Keratinocyte (primary cell): ENCODE measurements around the gene TBXAS1. TPM values are rescaled to one million over a fixed set of nuclear protein-coding genes. Genes with fewer than 3 reads are reported as not detected.

ENCODE experiments used
- DNase-seq: peaks from one replicate; pipeline ENCODE4 v3.0.0-alpha.2; 2011; ENCODE audit warnings: low read depth, missing footprints, low spot score
- FAIRE-seq: peaks from 2 replicates; lab custom pipeline; 2011; peaks lifted over from hg19 to GRCh38; lab: Jason Lieb, UNC
- H2AFZ ChIP-seq: 2 replicates; pipeline ENCODE4 v1.6.0; 2012; ENCODE audit warnings: low read length, control low read depth, inconsistent platforms; ENCODE audit not compliant: control insufficient read depth
- H3K27ac ChIP-seq: 2 replicates; pipeline ENCODE4 v1.5.1; 2011; ENCODE audit warnings: low read length; ENCODE audit not compliant: control insufficient read depth, insufficient read depth
- H3K27me3 ChIP-seq: 3 replicates; pipeline ENCODE4 v1.6.0; 2011; ENCODE audit warnings: low read length; ENCODE audit not compliant: control insufficient read depth, insufficient read depth; ENCODE audit errors: extremely low read depth
- H3K36me3 ChIP-seq, 2 experiments: 2 replicates in 1 of 2; 3 replicates in 1 of 2; pipeline ENCODE4 v1.5.1; 2011; ENCODE audit warnings: low read length in 2 of 2, mild to moderate bottlenecking in 1 of 2; ENCODE audit not compliant: control insufficient read depth in 2 of 2, insufficient read depth in 2 of 2; ENCODE audit errors: extremely low read depth in 1 of 2
- H3K4me1 ChIP-seq: 3 replicates; pipeline ENCODE4 v1.5.1; 2011; ENCODE audit warnings: low read length; ENCODE audit not compliant: control insufficient read depth, insufficient read depth; ENCODE audit errors: extremely low read depth
- H3K4me2 ChIP-seq: 3 replicates; pipeline ENCODE4 v1.6.0; 2011; ENCODE audit warnings: low read depth, low read length; ENCODE audit not compliant: control insufficient read depth, insufficient read depth; ENCODE audit errors: extremely low read depth
- H3K4me3 ChIP-seq, 3 experiments: fragments of 200-600 bp in 1 of 3; sonication (generic) in 1 of 3; 2 replicates in 2 of 3; 3 replicates in 1 of 3; pipeline ENCODE4 v1.5.1; 2011 to 2016; ENCODE audit warnings: low read length in 3 of 3, mild to moderate bottlenecking in 3 of 3, control low read depth in 2 of 3, inconsistent platforms in 1 of 3, low read depth in 1 of 3, mixed read lengths in 1 of 3, mixed run types in 1 of 3, moderate library complexity in 1 of 3; ENCODE audit not compliant: control insufficient read depth in 2 of 3, insufficient read depth in 2 of 3; ENCODE audit errors: extremely low read depth in 1 of 3
- H3K79me2 ChIP-seq: 2 replicates; pipeline ENCODE4 v1.6.0; 2012; ENCODE audit warnings: low read length; ENCODE audit not compliant: control insufficient read depth, insufficient read depth
- H3K9ac ChIP-seq: 3 replicates; pipeline ENCODE4 v1.6.0; 2011; ENCODE audit warnings: low read length; ENCODE audit not compliant: control insufficient read depth, insufficient read depth; ENCODE audit errors: extremely low read depth
- H3K9me1 ChIP-seq: 3 replicates; pipeline ENCODE4 v1.6.0; 2011; ENCODE audit warnings: low read length; ENCODE audit not compliant: control insufficient read depth, insufficient read depth; ENCODE audit errors: extremely low read depth
- H3K9me3 ChIP-seq: 2 replicates; pipeline ENCODE4 v1.5.1; 2012; ENCODE audit warnings: low read depth, low read length; ENCODE audit not compliant: control insufficient read depth
- H4K20me1 ChIP-seq: 3 replicates; pipeline ENCODE4 v1.6.0; 2011; ENCODE audit warnings: low read length; ENCODE audit not compliant: control insufficient read depth, insufficient read depth; ENCODE audit errors: extremely low read depth
- CTCF ChIP-seq, 3 experiments: IDR thresholded peaks in 1 of 3; conservative IDR thresholded peaks in 1 of 3; optimal IDR thresholded peaks in 1 of 3; 2 replicates in 2 of 3; 3 replicates in 1 of 3; pipeline versions ENCODE3 to v1.5.1; 2011; ENCODE audit warnings: low read length in 3 of 3, mild to moderate bottlenecking in 3 of 3, moderate library complexity in 2 of 3, control low read depth in 1 of 3, inconsistent platforms in 1 of 3; ENCODE audit not compliant: insufficient read depth in 2 of 3; ENCODE audit errors: extremely low read depth in 1 of 3
- EZH2 ChIP-seq: IDR thresholded peaks from one replicate; pipeline ENCODE4 v1.6.1; 2012; ENCODE audit warnings: inconsistent platforms, mild to moderate bottlenecking, low read length, moderate library complexity
- dilution Hi-C: fragments of 300-500 bp; cut with MboI; formaldehyde crosslinking; loops from one replicate; pipeline ENCODE4 v1.7.0; 2020; ENCODE audit warnings: low sequenced_read_pairs; ENCODE audit not compliant: extremely low pct_ligation_motif_present
- polyA plus RNA-seq, 5 experiments: library from polyadenylated mRNA; depleted of rRNA in 3 of 5; stranded (reverse) in 3 of 5; stranded (forward) in 1 of 5; unstranded in 1 of 5; fragments of >200 nt; gene quantifications; 1 replicate in 1 of 5; 2 replicates in 3 of 5; 3 replicates in 1 of 5; pipeline versions ENCODE4 v1.2.1 to v1.2.3, GENCODE V29; 2011 to 2012; ENCODE audit warnings: missing spikeins in 2 of 5, low read depth in 1 of 5, low replicate concordance in 1 of 5

The TBXAS1 gene
- polyA plus RNA-seq, 1 donor (not counting 4 experiments of a cell fraction or from before 2014, with no cell fraction given): 2.9 TPM

GRCh38 chr7:139998572-139998971, 169.5 kb downstream of the TBXAS1 start:
- H2AFZ ChIP-seq: no peak overlapping the region
- H3K4me1 ChIP-seq: peaks cover 2% of the 10 kb centered on the region
- H4K20me1 ChIP-seq: no peaks in the 10 kb centered on the region
- no peak overlapping the region for H3K9ac ChIP-seq
- no peaks in the 10 kb centered on the region for H3K27me3 ChIP-seq
- no peak overlapping the region for H3K27ac ChIP-seq
- DNase-seq (no peak), FAIRE-seq (no peak)
- no peaks in the 10 kb centered on the region for H3K36me3 ChIP-seq
- no peaks in the 10 kb centered on the region for H3K79me2 ChIP-seq
- no peak overlapping the region for H3K4me2 ChIP-seq
- H3K4me3 ChIP-seq: no peak overlapping the region
- dilution Hi-C loops: no loop called here
- H3K9me1 ChIP-seq: no peaks in the 10 kb centered on the region
- TF ChIP-seq EZH2: no peak
- TF ChIP-seq CTCF (optimal IDR thresholded peaks at IDR 0.05 in 1 of 3, IDR thresholded peaks at IDR 0.05 in 1 of 3, conservative IDR thresholded peaks at IDR 0.05 in 1 of 3; ENCODE audit: extremely low read depth in 1 of 3, insufficient read depth in 2 of 3, low read length in 3 of 3): no peak
- H3K9me3 ChIP-seq: no peaks in the 10 kb centered on the region

GRCh38 chr7:139999516-139999915, 170.5 kb downstream of the TBXAS1 start:
- no peaks in the 10 kb centered on the region for H4K20me1 ChIP-seq
- no peak overlapping the region for H3K9ac ChIP-seq
- no peak overlapping the region for H3K4me3 ChIP-seq
- no peaks in the 10 kb centered on the region for H3K9me1 ChIP-seq
- H3K27ac ChIP-seq: no peak overlapping the region
- dilution Hi-C loops: no loop called here
- no peaks in the 10 kb centered on the region for H3K36me3 ChIP-seq
- H3K9me3 ChIP-seq: no peaks in the 10 kb centered on the region
- no peaks in the 10 kb centered on the region for H3K79me2 ChIP-seq
- no peak for TF ChIP-seq CTCF (optimal IDR thresholded peaks at IDR 0.05 in 1 of 3, IDR thresholded peaks at IDR 0.05 in 1 of 3, conservative IDR thresholded peaks at IDR 0.05 in 1 of 3; ENCODE audit: extremely low read depth in 1 of 3, insufficient read depth in 2 of 3, low read length in 3 of 3)
- TF ChIP-seq EZH2: no peak
- FAIRE-seq: no peak
- DNase-seq: no peak
- no peak overlapping the region for H2AFZ ChIP-seq
- no peak overlapping the region for H3K4me2 ChIP-seq
- peaks cover 6% of the 10 kb centered on the region for H3K4me1 ChIP-seq
- no peaks in the 10 kb centered on the region for H3K27me3 ChIP-seq
